ENCODE results near the gene ZBTB20. TPM values are rescaled to one million over a fixed set of nuclear protein-coding genes. Genes with fewer than 3 reads are reported as not detected.

The ZBTB20 gene
- total and polyA plus RNA-seq, 2 donors from 2014 or later: 0.99 to 142 TPM

DNA sequence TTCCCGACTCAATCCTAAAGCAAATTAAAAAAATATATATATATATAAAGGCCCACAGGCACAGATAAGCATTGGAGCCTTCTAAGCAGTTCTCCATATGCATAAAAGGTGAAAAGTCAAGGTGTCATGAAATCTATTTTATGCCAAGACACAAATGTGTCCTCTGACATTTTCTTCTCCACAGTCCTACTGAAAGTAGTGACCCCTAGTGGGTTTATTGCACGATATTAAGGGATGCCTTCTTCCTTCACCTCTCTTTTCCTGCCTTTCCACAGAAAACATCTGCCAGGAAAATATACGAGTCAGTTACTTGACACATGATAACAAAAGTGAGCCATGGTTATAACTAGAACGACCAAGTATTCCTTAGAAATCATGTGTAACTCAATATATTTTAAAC is 550.1 kb downstream of the ZBTB20 start:
- Histone ChIP-seq H3K27ac (ENCODE audit: low read depth in 2 of 2, low read length in 2 of 2) (no peak overlapping the region), H3K9me3 (ENCODE audit: control insufficient read depth in 2 of 3, insufficient read depth in 1 of 3, low read length in 3 of 3) (no peaks in the 10 kb centered on the region), H3K4me1 (ENCODE audit: control insufficient read depth in 2 of 3, insufficient read depth in 2 of 3, low read depth in 1 of 3, low read length in 3 of 3) (peaks cover 0 to 6% (median 0%) of the 10 kb centered on the region in 3 donors), H3K4me3 (ENCODE audit: low read length in 3 of 3) (no peak overlapping the region), H3K36me3 (ENCODE audit: control insufficient read depth in 2 of 3, insufficient read depth in 3 of 3, low read length in 3 of 3) (no peaks in the 10 kb centered on the region), H3K9ac (ENCODE audit: low read length in 3 of 3) (no peak overlapping the region), H3K27me3 (ENCODE audit: control insufficient read depth, insufficient read depth, low read length) (no peaks in the 10 kb centered on the region)
- no peak for FAIRE-seq
- intact Hi-C loops (cut with DNase I): no loop called here
- TF ChIP-seq CTCF (IDR thresholded peaks at IDR 0.05; ENCODE audit: borderline replicate concordance, extremely low read depth, insufficient read depth): no peak
- no peak for DNase-seq

GRCh38 chr3:114596147-114596546 is 550.9 kb downstream of the ZBTB20 start:
- no peak for TF ChIP-seq CTCF (IDR thresholded peaks at IDR 0.05; ENCODE audit: borderline replicate concordance, extremely low read depth, insufficient read depth)
- Histone ChIP-seq H3K27me3 (ENCODE audit: control insufficient read depth, insufficient read depth, low read length) (no peaks in the 10 kb centered on the region), H3K9ac (ENCODE audit: low read length in 3 of 3) (no peak overlapping the region), H3K4me3 (ENCODE audit: low read length in 3 of 3) (no peak overlapping the region), H3K4me1 (ENCODE audit: control insufficient read depth in 2 of 3, insufficient read depth in 2 of 3, low read depth in 1 of 3, low read length in 3 of 3) (peaks cover 0 to 6% (median 0%) of the 10 kb centered on the region in 3 donors), H3K27ac (ENCODE audit: low read depth in 2 of 2, low read length in 2 of 2) (no peak overlapping the region), H3K36me3 (ENCODE audit: control insufficient read depth in 2 of 3, insufficient read depth in 3 of 3, low read length in 3 of 3) (no peaks in the 10 kb centered on the region), H3K9me3 (ENCODE audit: control insufficient read depth in 2 of 3, insufficient read depth in 1 of 3, low read length in 3 of 3) (no peaks in the 10 kb centered on the region)
- DNase-seq (no peak), FAIRE-seq (no peak)
- intact Hi-C loops (cut with DNase I): no loop called here

- H3K27ac ChIP-seq (ENCODE audit: low read depth in 2 of 2, low read length in 2 of 2): no peak overlapping the region
- H3K4me1 ChIP-seq (ENCODE audit: control insufficient read depth in 2 of 3, insufficient read depth in 2 of 3, low read depth in 1 of 3, low read length in 3 of 3): peaks cover 0 to 6% (median 0%) of the 10 kb centered on the region in 3 donors
- no peak overlapping the region for H3K9ac ChIP-seq (ENCODE audit: low read length in 3 of 3)
- DNase-seq: no peak
- H3K36me3 ChIP-seq (ENCODE audit: control insufficient read depth in 2 of 3, insufficient read depth in 3 of 3, low read length in 3 of 3): no peaks in the 10 kb centered on the region
- no peaks in the 10 kb centered on the region for H3K27me3 ChIP-seq (ENCODE audit: control insufficient read depth, insufficient read depth, low read length)
- no peaks in the 10 kb centered on the region for H3K9me3 ChIP-seq (ENCODE audit: control insufficient read depth in 2 of 3, insufficient read depth in 1 of 3, low read length in 3 of 3)
- no peak overlapping the region for H3K4me3 ChIP-seq (ENCODE audit: low read length in 3 of 3)
- TF ChIP-seq CTCF (IDR thresholded peaks at IDR 0.05; ENCODE audit: borderline replicate concordance, extremely low read depth, insufficient read depth): no peak
- no peak for FAIRE-seq
- intact Hi-C loops (cut with DNase I): no loop called here
Observed at GRCh38 chr3:114595522-114596028, 551.5 kb downstream of the ZBTB20 start.

Data from kidney (tissue), 14 donors.